NCI-H2227 (cell line): Measurements from ENCODE around the gene GLMP.

Source experiments
- DNase-seq: peaks from one replicate; lab custom pipeline; 2025; ENCODE audit not compliant: unreplicated experiment; lab: John Stamatoyannopoulos, UW

The GLMP gene

GRCh38 chr1:156251527-156251926 is 44.0 kb downstream of the GLMP start:
- peak; percentile 85 for DNase-seq

- DNase-seq = no peak
These were observed 45.9 kb downstream of the GLMP start for GRCh38 chr1:156249593-156249992.

GRCh38 chr1:156248323-156248683 is 47.2 kb downstream of the GLMP start:
- no peak for DNase-seq

GRCh38 chr1:156247460-156248322 is 47.8 kb downstream of the GLMP start, which contains the start of gene PAQR6:
TSS of gene PAQR6 (minus strand) at chr1:156248056. CDS start at chr1:156246731, 1,325 bp downstream.
- DNase-seq = no peak

GRCh38 chr1:156246781-156247459 is 48.6 kb downstream of the GLMP start:
- DNase-seq = no peak

- no peak for DNase-seq
These were observed 49.2 kb downstream of the GLMP start for GRCh38 chr1:156246241-156246780.

- no peak for DNase-seq
These were observed 49.8 kb downstream of the GLMP start for GRCh38 chr1:156245451-156246232.

GRCh38 chr1:156244712-156245111 is 50.8 kb downstream of the GLMP start:
- DNase-seq = no peak

- DNase-seq = no peak
These were observed 51.4 kb downstream of the GLMP start for GRCh38 chr1:156244126-156244525.

GRCh38 chr1:156242738-156243137 is 52.7 kb downstream of the GLMP start:
- DNase-seq = no peak
